Embryonic facial prominence (tissue), 1 donor: ENCODE data around the gene SLC8A1.

Experiments
- DNase-seq: peaks from one replicate; pipeline ENCODE4 v3.0.0-alpha.2; 2016; ENCODE audit errors: extremely low spot score

SLC8A1 gene

GRCh38 chr2:40310303-40310702 lies 141.6 kb downstream of the SLC8A1 start:
- DNase-seq, result no peak

- DNase-seq, result no peak
Measured at GRCh38 chr2:40304340-40304739, 147.6 kb downstream of the SLC8A1 start.

- DNase-seq, result no peak
Measured at GRCh38 chr2:40303746-40304145, 148.1 kb downstream of the SLC8A1 start.

- no peak for DNase-seq
Measured at GRCh38 chr2:40302751-40303325, 149.1 kb downstream of the SLC8A1 start.

- DNase-seq, result no peak
Measured at GRCh38 chr2:40300391-40300790, 151.5 kb downstream of the SLC8A1 start.

GRCh38 chr2:40299781-40300180 lies 152.1 kb downstream of the SLC8A1 start:
- no peak for DNase-seq

GRCh38 chr2:40299173-40299572 lies 152.7 kb downstream of the SLC8A1 start:
- no peak for DNase-seq

GRCh38 chr2:40298026-40298425 lies 153.9 kb downstream of the SLC8A1 start:
- no peak for DNase-seq

- no peak for DNase-seq
Measured at GRCh38 chr2:40292291-40292690, 159.6 kb downstream of the SLC8A1 start.

GRCh38 chr2:40289771-40290404 lies 162.0 kb downstream of the SLC8A1 start:
- DNase-seq, result no peak

GRCh38 chr2:40287773-40288172 lies 164.1 kb downstream of the SLC8A1 start:
- no peak for DNase-seq

- DNase-seq, result no peak
Measured at GRCh38 chr2:40287195-40287594, 164.7 kb downstream of the SLC8A1 start.

GRCh38 chr2:40286721-40287120 lies 165.2 kb downstream of the SLC8A1 start:
- DNase-seq, result no peak

GRCh38 chr2:40285391-40285790 lies 166.5 kb downstream of the SLC8A1 start:
- no peak for DNase-seq

- DNase-seq, result no peak
Measured at GRCh38 chr2:40284797-40285196, 167.1 kb downstream of the SLC8A1 start.

- no peak for DNase-seq
Measured at GRCh38 chr2:40283111-40283909, 168.6 kb downstream of the SLC8A1 start.

- no peak for DNase-seq
Measured at GRCh38 chr2:40282428-40282827, 169.5 kb downstream of the SLC8A1 start.

GRCh38 chr2:40281021-40281940 lies 170.6 kb downstream of the SLC8A1 start:
- DNase-seq, result peak; percentile 15

GRCh38 chr2:40279482-40279881 lies 172.4 kb downstream of the SLC8A1 start:
- DNase-seq, result no peak

GRCh38 chr2:40279001-40279400 lies 172.9 kb downstream of the SLC8A1 start:
- no peak for DNase-seq

- DNase-seq, result no peak
Measured at GRCh38 chr2:40276076-40276475, 175.8 kb downstream of the SLC8A1 start.

- no peak for DNase-seq
Measured at GRCh38 chr2:40274270-40274669, 177.6 kb downstream of the SLC8A1 start.
